ENCODE data around the gene FBXO45.
"Not testable (repeated sequence)": the region's sequence is repeated elsewhere in the genome, so short reads cannot be mapped to it uniquely, and the experiment has no call there.

The FBXO45 gene

DNA sequence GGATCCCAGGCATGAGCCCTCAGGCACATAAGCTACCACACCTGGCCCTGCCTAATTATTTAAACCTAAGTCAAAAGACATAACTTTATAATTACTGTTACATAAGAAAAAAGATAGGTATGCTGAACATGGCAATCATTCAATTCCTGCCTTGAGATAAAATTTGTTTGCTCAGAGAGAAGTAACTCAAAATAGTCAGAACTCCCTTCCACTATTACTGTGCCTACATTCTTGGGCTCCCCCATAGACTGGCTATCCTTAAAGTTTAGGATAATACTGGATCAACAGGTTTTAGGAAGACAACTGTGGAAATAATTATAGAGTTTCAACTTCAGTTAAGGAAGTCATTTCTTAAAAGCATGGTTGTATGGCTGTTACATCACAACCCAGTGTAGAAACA lies 10.0 kb upstream of the FBXO45 start:
- no peak for DNase-seq

DNA sequence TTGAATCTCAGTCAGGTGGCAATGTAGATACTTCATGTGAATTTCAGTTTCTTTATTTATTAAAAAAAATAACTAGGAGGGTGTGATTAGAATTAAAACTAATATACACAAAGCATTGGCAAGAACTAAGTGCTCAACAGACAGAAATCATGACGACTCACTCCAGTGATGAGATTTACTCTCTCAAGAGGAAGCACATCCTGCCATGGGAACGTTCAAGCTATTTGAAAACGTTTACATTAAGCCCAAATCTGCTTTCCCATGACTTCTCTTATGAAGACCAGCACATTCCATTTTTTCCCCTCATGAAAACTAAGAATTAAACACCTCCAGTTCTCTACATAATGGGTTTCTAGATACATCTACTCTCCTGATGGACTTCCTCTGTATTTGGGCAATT lies 8.6 kb upstream of the FBXO45 start:
- DNase-seq, result no peak

DNA sequence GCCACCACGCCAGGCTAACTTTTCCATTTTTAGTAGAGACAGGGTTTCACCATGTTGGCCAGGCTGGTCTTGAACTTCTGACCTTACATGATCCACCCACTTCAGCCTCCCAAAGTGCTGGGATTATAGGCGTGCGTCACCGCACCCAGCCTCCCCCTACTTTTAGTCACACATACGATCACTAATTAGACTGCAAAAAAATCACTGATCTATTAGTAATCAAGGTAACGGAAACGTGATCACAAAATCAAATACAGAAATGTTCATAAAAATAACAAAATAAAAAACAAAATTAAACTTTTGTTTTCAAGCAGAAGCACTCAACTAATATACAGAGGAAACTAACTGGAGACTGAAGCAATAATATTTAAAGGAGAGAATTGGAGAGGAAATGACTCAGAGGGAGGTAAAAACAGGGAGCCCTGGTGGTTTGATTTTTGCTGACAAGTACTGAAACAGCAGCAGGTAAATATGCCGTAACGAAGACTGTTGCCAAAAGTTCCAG lies 4.7 kb upstream of the FBXO45 start:
- DNase-seq, result no peak

DNA sequence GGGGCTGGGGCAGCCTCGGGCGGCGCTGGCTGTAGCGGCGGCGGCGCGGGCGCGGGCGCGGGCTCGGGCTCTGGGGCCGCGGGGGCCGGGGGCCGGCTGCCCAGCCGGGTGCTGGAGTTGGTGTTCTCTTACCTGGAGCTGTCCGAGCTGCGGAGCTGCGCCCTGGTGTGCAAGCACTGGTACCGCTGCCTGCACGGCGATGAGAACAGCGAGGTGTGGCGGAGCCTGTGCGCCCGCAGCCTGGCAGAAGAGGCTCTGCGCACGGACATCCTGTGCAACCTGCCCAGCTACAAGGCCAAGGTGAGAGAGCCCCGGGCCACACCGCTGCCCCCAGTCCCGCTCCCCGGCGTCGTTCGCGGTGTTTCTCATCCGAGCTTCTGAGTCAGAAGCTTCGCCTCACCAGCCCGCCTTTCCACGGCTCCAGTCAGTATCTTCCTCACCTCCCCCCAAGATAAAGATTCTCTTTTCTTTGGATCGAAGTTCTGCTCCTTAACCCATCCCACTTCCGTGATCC lies 600 bp downstream of the FBXO45 start:
- peak; percentile 25 for DNase-seq

DNA sequence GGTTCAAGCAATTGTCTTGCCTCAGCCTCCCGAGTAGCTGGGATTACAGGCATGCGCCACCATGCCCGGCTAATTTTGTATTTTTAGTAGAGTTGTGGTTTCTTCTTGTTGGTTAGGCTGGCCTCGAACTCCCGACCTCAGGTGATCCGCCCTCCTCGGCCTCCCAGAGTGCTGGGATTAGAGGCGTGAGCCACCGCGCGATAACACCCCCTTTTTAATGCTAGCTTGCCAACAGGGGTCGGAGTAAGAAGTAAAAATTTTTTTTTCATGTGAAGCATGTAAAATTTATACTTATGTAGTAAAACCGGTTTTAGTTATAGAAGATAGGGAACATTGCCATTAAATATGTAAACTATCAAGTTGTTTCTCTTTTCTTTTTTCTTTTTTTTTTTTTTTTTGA lies 1.9 kb downstream of the FBXO45 start:
- not testable (repeated sequence) for DNase-seq

DNA sequence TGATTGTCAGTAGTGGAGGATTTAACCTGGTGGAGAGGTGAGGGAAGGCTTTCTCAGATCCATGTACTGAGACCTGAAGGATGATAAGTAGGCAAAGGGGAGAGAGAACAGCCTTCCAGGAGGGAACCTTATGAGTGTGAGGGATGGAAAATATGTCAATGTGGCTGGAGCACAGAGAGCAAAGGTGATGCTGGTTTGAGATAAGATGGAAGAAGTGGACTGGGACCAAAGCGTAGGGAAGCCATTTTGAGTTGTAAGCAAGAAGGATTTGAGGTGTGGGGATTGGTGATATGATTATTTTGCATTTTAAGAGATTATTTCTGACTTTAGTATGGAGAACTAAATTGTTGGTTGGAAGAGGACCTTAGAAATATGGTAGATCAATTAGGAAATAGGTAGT lies 3.9 kb downstream of the FBXO45 start:
- DNase-seq, result no peak

DNA sequence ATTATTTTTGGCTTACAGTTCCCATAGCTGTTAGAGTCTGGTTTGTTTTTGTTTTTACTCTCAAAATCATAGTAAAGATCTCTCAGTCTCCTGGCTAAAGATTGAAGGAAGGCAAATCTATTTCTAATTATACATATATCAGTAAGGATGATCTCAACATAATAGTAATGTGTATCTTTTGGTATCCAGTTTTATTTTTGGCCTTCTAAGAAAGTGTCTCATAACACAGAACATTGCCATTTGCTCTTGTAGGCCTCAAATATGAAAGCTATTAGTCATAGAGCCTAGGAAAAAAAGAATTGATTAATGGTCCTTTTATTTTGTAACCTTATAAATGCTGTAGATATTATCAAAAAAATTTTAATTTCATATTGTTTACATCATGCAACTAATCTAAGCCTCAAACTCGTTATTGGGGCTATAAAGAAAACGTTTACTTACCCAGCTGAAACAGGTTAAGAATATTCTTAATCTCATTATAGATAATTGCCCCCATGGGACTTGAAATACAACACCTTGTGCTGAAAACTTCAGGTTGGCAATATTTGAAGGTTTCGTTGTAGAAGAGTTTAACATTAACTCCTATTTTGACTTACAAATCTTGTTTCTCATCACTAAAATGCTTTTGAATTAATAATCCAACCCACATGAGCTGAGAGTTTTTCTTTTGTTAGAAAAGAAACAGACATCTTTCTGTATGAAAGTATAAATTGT lies 16.7 kb downstream of the FBXO45 start:
- no peak for DNase-seq

DNA sequence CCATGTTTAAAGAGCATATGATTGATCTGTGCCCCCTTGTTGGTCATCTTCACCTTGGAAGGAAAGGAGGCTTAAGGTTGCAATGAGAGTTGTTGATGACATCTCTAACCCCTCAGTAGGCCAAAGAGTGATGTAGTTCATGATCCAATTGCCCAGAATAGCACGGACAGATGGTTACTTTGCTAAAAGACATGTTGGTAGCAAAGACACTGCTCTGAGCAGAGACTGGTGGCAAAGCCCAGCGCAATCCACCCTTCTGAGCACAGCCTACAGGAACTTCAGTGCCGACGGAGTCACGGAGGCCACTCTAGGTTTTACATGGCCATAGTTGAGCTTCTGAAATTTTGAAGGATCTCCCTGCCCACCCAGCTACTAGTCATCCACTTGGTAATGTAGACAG lies 21.8 kb downstream of the FBXO45 start:
- no peak for DNase-seq

DNA sequence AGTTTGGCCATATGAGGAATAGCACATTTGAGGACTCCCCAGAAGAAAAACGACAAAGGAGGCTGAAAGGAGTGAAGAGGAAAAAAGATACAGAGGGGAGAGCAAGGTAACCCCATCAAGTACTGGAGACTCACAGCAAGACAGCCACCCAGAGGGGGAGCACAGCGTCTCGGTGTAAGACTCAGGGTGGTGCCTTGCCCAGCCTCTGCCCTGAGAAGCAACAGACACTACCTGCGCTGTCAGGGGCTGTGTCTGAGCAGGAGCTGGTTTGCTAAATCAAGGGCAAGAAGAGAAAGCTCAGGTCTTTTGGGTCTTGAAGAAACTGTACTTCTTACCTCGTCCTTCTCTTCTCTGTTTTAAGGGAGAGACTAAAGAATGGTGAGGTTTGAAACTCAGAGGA lies 27.9 kb downstream of the FBXO45 start:
- no peak for DNase-seq

DNA sequence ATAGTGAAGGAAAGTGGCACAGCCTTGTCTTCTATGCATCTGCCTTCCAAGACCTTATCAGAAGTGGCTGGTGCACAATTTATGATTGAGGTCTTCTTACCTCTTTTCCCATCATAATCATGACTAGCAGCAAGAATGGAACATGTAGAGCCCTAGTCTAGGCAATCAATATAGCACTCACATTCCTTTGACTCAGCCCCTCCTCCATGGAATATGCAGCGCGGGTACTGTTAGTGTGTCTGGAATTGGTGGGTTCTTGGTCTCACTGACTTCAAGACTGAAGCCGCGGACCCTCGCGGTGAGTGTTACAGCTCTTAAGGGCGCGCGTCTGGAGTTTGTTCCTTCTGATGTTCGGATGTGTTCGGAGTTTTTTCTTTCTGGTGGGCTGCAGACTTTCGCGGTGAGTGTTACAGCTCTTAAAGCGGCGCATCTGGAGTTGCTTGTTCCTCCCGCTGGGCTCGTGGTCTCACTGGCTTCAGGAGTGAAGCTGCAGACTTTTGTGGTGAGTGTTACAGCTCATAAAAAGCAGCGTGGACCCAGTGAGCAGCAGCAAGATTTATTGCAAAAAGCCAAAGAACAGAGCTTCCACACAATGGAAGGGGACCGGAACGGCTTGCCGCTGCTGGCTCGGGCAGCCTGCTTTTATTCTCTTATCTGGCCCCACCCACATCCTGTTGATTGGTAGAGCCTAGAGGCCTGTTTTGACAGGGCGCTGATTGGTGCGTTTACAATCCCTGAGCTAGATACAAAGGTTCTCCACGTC lies 29.7 kb downstream of the FBXO45 start:
- DNase-seq, result not testable (repeated sequence)

DNA sequence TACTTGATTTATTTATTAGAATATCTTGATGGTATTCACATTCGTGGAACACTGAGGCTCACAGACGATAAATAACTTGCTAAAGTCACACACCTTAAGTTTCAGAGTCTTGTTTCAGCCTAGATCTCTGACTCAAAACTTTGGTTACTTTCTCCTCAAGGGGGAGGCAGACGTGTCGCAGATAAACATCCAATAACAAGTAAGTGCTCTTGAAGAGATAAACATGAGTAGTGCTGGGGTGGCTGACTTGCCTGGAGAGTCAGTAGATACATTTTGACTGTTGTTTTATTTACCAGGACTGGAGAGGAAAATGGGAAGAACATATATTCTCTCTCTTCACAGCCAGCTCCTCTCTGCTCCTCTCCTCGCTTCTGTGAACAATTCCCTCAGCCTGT lies 31.3 kb downstream of the FBXO45 start:
- no peak for DNase-seq

DNA sequence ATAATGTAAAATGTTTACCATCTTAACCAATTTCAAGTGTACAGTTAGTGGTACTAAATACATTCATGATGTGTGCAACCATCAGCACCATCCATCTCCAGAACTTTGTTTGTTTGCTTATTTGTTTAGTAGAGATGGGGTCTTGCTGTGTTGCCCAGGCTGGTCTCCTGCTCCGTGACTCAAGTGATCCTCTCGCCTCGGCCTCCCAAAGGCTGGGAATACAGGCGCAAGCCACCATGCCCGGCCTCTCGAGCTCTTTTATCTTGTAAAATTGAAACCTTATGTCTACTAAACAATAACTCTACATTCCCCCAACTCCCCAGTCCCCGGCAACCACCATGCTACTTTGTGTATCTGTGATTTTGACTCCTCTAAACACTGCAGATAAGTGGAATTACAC lies 31.9 kb downstream of the FBXO45 start:
- no peak for DNase-seq

DNA sequence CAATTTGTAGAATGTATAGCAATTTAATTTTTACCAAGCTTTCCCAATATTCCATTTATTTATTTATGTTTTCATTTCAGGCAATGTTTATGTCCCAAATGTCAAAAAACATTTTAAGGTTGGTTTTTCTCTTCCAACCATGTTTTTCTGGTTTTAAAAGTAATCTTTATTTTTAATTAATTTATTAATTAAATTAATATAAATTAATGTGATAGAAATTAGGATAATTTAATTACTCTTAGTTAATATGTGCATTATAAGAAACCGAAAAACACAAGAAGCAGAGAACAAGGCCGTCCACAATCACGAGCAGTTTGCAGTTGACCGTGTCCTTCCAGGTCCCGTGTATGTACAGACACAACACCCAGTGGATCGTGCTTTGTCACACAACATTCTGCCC lies 34.2 kb downstream of the FBXO45 start:
- DNase-seq, result no peak

DNA sequence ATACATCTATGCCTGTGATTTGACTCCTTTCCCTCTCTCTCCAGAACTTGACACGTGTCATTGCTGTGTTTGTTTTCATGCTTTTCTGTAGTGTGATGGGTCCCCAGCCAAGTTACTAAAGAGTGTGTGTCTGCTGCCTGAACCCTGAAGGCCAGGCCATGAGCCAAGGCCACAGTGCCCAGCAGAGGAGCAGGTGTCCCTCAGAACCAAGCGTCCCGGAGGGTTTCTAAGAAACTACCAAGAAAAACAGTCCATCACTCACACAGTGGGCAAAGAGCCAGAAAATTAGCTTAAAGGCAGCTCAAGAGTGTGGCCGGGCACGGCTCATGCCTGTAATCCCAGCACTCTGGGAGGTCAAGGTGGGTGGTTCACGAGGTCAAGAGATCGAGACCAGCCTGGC lies 35.2 kb downstream of the FBXO45 start:
- DNase-seq, result no peak

DNA sequence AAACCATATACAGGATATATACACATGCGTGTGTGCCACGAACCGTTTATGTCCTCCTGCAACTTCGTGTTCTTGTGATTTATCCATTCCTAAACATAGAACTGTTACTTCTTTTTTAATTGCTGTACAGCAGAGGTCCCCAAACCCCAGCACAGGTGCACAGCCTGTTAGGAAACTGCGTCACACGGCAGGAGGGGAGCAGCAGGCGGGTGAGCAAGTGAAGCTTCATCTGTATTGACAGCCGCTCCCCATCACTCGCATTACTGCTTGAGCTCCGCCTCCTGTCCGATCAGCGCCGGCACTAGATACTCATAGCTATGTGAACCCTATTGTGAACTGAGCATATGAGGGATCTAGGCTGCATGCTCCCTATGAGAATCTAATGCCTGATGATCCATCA lies 36.1 kb downstream of the FBXO45 start:
- DNase-seq, result peak; percentile 64

DNA sequence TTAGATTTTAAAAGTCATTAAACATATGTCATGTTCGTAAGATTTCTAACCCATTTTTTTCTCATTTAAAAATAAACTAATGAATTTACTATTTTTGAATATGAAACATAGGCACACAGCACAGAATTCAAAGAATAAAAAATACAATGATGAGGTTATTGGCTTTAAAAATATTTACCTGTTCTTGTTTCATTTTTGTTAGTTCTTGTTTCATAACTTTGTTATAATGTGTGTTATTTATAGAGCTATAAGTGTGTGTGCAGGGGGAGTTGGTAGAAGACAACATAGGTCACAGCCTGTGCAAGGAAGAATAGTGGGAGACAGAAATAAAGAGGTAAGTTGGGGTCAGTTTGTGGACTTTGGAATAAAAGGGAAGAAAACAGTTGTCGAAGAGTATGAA lies 40.2 kb downstream of the FBXO45 start:
- no peak for DNase-seq

DNA sequence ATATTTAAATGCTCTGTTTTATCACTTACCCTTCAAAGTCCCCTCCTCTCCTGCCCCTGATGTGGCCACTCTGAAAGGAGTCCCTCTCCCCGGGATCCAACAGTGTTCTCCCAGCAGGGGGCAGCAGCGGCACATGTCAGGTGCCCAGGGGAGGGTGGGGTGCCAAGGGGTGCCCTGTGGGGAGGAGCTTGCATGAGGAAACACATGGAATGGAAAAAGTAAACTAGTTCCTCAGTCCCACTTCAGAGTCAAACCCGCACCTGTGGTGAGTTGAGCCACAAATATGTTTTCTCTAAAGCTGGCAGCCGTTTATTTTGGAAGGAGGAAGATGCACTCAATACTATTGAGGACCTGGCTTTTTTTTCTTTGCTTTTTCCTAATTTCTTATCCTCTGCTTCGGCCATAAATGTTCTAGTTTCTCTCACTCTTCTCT lies 40.9 kb downstream of the FBXO45 start:
- DNase-seq, result peak; percentile 91

DNA sequence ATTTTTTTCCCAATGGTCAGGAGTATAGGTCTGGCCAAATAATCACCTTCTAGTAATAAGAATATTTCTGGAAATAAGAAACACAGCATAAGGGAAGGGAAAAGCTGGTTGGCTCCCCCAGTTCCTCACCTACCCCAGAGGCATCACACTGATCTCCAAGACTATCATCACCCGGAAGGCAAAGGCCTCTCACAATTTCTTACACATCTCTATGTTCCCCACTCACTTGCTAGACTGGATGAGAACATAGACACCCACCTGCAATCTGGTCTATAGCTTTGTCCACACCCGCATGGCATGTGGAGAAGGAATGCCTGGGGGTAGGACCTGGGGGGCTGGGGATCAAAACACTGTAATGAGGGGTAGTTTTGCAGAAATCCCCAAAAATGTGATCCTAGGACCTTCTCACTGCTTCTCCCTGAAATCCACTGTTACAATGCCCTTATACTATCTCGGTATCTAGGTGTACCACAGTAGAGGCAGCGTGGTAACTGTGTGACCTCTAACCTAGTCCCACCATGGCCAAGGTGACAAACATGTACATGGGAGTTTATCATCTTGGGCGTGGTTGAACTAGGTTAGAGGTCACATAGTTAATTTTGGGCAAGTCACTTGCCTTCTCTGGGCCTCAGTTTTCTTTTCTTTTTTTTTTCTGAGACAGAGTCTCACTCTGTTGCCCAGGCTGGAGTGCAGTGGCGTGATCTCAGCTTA lies 41.5 kb downstream of the FBXO45 start:
- DNase-seq, result no peak

DNA sequence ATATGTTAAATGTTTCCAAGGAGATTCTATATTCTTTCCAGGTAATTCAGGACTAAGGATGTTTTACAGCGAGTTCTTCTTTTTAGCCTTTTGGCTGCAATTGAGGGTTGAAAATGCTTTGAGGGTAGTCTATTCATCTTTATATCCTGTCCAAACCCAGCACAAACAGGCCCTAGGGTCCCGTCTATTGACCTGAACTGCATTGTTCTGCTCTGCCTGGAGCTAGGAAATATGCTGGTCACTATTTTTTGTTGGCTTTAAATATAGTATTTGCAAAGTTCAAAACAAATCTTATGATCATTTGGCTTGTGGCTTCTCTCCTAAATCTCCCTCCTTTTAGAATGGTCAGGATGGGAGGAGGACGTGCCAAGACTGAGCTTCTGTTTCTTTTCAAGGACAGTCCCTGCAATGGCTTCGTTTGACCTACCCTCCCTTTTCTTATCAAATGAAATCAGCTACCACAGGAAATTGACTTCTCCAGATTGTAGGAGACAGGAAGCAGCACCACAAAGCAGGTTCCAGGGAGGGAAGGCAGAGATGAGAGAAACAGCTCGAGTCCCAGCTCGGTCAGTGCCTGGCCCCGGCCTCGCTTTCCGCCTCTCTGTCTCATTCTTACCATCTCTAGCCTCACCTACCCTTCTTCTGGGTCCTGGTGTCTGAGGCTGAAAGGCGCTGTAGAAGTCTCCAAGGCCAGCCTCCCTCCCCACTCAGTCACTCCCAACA lies 43.5 kb downstream of the FBXO45 start:
- DNase-seq, result no peak

DNA sequence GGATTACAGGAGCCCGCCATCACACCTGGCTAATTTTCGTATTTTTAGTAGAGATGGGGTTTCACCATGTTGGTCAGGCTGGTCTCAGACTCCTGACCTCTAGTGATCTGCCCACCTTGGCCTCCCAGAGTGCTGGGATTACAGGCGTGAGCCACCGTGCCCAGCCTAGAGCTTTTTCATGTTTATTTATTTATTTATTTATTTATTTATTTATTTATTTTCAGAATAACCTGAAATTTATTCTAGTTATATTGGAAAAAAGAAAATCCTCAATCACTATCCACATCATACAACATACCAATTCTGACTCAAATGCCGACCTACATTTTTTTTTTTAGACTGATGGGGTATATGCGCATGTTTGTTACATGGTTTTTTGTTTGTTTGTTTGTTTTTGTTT lies 46.8 kb downstream of the FBXO45 start:
- DNase-seq, result not testable (repeated sequence)

DNA sequence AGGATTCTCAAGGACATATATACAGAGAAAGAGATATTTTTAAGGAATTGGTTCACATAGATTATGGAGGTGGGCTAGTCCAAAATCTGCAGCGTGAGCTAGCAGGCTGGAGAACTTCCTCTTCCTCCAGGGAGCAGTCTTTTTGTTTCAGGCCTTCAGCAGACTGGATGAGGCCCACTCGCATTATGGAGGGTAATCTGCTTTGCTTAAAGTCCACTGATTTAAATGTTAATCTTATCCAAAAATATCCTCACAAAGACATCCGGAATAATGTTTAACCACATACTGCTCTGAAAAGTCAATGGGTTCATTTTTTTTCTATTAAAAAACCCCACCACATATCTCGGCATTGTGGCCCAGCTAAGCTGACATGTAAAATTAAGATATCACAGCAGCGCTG lies 48.8 kb downstream of the FBXO45 start:
- no peak for DNase-seq

DNA sequence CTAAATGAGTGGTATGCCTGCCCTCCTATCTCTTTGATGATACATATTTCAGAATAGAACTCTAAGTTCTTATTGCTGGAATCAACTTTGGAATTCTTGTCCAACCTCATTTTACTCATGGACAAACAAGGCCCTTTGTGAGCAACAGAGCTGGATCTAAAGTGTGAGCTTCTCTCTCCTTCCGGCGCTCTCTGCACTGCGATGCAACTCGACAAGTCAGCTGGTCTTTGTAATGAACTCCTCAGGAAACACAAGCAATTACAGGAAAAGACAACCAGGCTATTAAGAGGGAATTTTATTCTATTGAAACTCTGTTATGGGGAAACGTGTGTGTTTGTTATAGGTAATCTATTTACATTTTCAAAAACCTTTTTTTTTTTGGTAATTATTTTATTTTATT lies 50.8 kb downstream of the FBXO45 start:
- no peak for DNase-seq

DNA sequence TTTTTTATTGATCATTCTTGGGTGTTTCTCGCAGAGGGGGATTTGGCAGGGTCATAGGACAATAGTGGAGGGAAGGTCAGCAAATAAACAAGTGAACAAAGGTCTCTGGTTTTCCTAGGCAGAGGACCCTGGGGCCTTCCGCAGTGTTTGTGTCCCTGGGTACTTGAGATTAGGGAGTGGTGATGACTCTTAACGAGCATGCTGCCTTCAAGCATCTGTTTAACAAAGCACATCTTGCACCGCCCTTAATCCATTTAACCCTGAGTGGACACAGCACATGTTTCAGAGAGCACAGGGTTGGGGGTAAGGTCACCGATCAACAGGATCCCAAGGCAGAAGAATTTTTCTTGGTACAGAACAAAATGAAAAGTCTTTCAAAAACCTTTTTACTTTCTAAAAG lies 51.2 kb downstream of the FBXO45 start:
- not testable (repeated sequence) for DNase-seq
